GM12878 (cell line): ENCODE measurements around the gene NEK10. TPM values are rescaled to one million over a fixed set of nuclear protein-coding genes. Genes with fewer than 3 reads are reported as not detected.

Source experiments
- ATAC-seq: fragments of 200-7000 bp; cut with Tn5 transposase; 3 replicates; pipeline ENCODE4 v1.9.1; 2020; ENCODE audit warnings: mild to moderate bottlenecking, moderate library complexity
- BruUV-seq: library from RNA; stranded (reverse); fragments of 400-500 nt; replicated peaks from 2 replicates; lab custom pipeline; 2021; lab: Mats Ljungman, UMichigan
- CTCF ChIA-PET: fragments of 300-600 bp; sonication (Branson Sonifier 250); formaldehyde crosslinking; extraction: SDS; loops from one replicate; lab custom pipeline; 2021; ENCODE audit warnings: inconsistent platforms; lab: Yijun Ruan, JAX
- POLR2A ChIA-PET: fragments of 350-600 bp; formaldehyde crosslinking; extraction: SDS; loops from one replicate; lab custom pipeline; 2021; ENCODE audit warnings: inconsistent platforms; lab: Charles Lee
- RAD21 ChIA-PET: fragments of 300-600 bp; sonication (Branson Sonifier 250); formaldehyde crosslinking; loops from one replicate; lab custom pipeline; 2023; ENCODE audit warnings: antibody characterized with exemption; ENCODE audit not compliant: unreplicated experiment; lab: Charles Lee
- SMC1A ChIA-PET: fragments of 300-600 bp; sonication (Branson Sonifier 250); formaldehyde crosslinking; loops from one replicate; lab custom pipeline; 2023; ENCODE audit not compliant: unreplicated experiment, uncharacterized antibody; lab: Charles Lee
- DNase-seq: peaks from one replicate; pipeline ENCODE4 v3.0.0-alpha.2; 2011; ENCODE audit warnings: low read depth, low spot score
- FAIRE-seq: peaks from 3 replicates; lab custom pipeline; 2011; peaks lifted over from hg19 to GRCh38; lab: Jason Lieb, UNC
- H2AFZ ChIP-seq: 2 replicates; pipeline ENCODE4 v1.6.0; 2011; ENCODE audit warnings: low read depth, low read length, control low read depth; ENCODE audit not compliant: control insufficient read depth
- H3K27ac ChIP-seq: 2 replicates; pipeline ENCODE4 v1.5.1; 2011; ENCODE audit warnings: control low read depth; ENCODE audit not compliant: control insufficient read depth, insufficient read depth
- H3K27me3 ChIP-seq, 2 experiments: replicated peaks in 1 of 2; 2 replicates each; pipeline versions ENCODE4 v1.6.0 to v1.6.1; 2011; ENCODE audit warnings: low read length in 1 of 2; ENCODE audit not compliant: control insufficient read depth in 2 of 2, insufficient read depth in 2 of 2
- H3K36me3 ChIP-seq, 2 experiments: 2 replicates each; pipeline ENCODE4 v1.5.1; 2011; ENCODE audit warnings: low read length in 1 of 2; ENCODE audit not compliant: control insufficient read depth in 2 of 2, insufficient read depth in 2 of 2
- H3K4me1 ChIP-seq: 2 replicates; pipeline ENCODE4 v1.6.1; 2011; ENCODE audit warnings: mild to moderate bottlenecking, low read length, moderate library complexity, mixed read lengths; ENCODE audit not compliant: control insufficient read depth, insufficient read depth
- H3K4me2 ChIP-seq: 2 replicates; pipeline ENCODE4 v1.6.0; 2011; ENCODE audit warnings: control low read depth; ENCODE audit not compliant: control insufficient read depth, insufficient read depth
- H3K4me3 ChIP-seq: fragments of 200-600 bp; sonication (generic); 2 replicates; pipeline ENCODE4 v1.5.1; 2016
- H3K79me2 ChIP-seq: 2 replicates; pipeline ENCODE4 v1.6.0; 2011; ENCODE audit warnings: low read length; ENCODE audit not compliant: control insufficient read depth, insufficient read depth
- H3K9ac ChIP-seq: 2 replicates; pipeline ENCODE4 v1.8.0; 2011; ENCODE audit warnings: low read length, control low read depth, mixed read lengths; ENCODE audit not compliant: control insufficient read depth, insufficient read depth
- H3K9me3 ChIP-seq: replicated peaks from 3 replicates; pipeline ENCODE4 v1.5.1; 2011; ENCODE audit warnings: mild to moderate bottlenecking, low read length; ENCODE audit not compliant: control insufficient read depth, insufficient read depth
- H4K20me1 ChIP-seq: 2 replicates; pipeline ENCODE4 v1.6.0; 2011; ENCODE audit not compliant: control insufficient read depth, insufficient read depth
- ATF3 ChIP-seq: IDR thresholded peaks from 2 replicates; pipeline ENCODE4 v1.6.1; 2011; ENCODE audit warnings: low read depth, mild to moderate bottlenecking, low read length, moderate library complexity, borderline replicate concordance; ENCODE audit errors: extremely low read depth
- CBX5 ChIP-seq: sonication (generic); IDR thresholded peaks from 2 replicates; pipeline ENCODE4 v1.6.1; 2016; ENCODE audit warnings: low read depth, moderate library complexity, mild to moderate bottlenecking, inconsistent platforms
- CHD4 ChIP-seq: fragments of 200-600 bp; sonication (generic); IDR thresholded peaks from 2 replicates; pipeline ENCODE4 v1.6.1; 2016; ENCODE audit warnings: mild to moderate bottlenecking
- E2F8 ChIP-seq: fragments of 450-650 bp; IDR thresholded peaks from 2 replicates; pipeline ENCODE4 v1.6.1; 2018; ENCODE audit warnings: mild to moderate bottlenecking, low read depth, moderate library complexity; ENCODE audit not compliant: partially characterized antibody
- FOXM1 ChIP-seq: IDR thresholded peaks from 2 replicates; pipeline ENCODE4 v1.6.1; 2012; ENCODE audit warnings: low read depth, mild to moderate bottlenecking, inconsistent platforms, low read length, moderate library complexity
- GABPA ChIP-seq: IDR thresholded peaks from 2 replicates; pipeline ENCODE4 v1.6.1; 2014; ENCODE audit warnings: antibody characterized with exemption, low read depth, mild to moderate bottlenecking, inconsistent platforms
- HDAC2 ChIP-seq: fragments of 200-600 bp; sonication (generic); IDR thresholded peaks from 2 replicates; pipeline ENCODE4 v1.6.1; 2017
- MEF2A ChIP-seq: IDR thresholded peaks from 2 replicates; pipeline ENCODE4 v1.6.1; 2011; ENCODE audit warnings: low read depth, mild to moderate bottlenecking, low read length, moderate library complexity; ENCODE audit not compliant: insufficient read depth
- NFXL1 ChIP-seq: fragments of 450-650 bp; IDR thresholded peaks from 2 replicates; pipeline ENCODE4 v1.6.1; 2017; ENCODE audit warnings: antibody characterized with exemption, mild to moderate bottlenecking, borderline replicate concordance
- NFYB ChIP-seq: IDR thresholded peaks from 2 replicates; pipeline ENCODE4 v1.6.1; 2011; ENCODE audit warnings: low read depth, mild to moderate bottlenecking, low read length, improper control_type of control experiment, moderate library complexity; ENCODE audit not compliant: insufficient read depth
- RB1 ChIP-seq: fragments of 450-650 bp; formaldehyde crosslinking; IDR thresholded peaks from 2 replicates; pipeline ENCODE4 v1.6.1; 2017; ENCODE audit warnings: mild to moderate bottlenecking, borderline replicate concordance
- SIX5 ChIP-seq: IDR thresholded peaks from 2 replicates; pipeline ENCODE4 v1.6.1; 2011; ENCODE audit warnings: mild to moderate bottlenecking, low read depth, low read length, moderate library complexity; ENCODE audit not compliant: severe bottlenecking
- SMAD5 ChIP-seq: IDR thresholded peaks from 2 replicates; pipeline ENCODE4 v1.6.1; 2016; ENCODE audit warnings: antibody characterized with exemption, low read depth
- SMARCA5 ChIP-seq: fragments of 450-650 bp; IDR thresholded peaks from 2 replicates; pipeline ENCODE4 v1.6.1; 2017; ENCODE audit warnings: mild to moderate bottlenecking
- TARDBP ChIP-seq: IDR thresholded peaks from 2 replicates; pipeline ENCODE4 v1.6.1; 2016; ENCODE audit warnings: borderline replicate concordance
- YY1 ChIP-seq: IDR thresholded peaks from 2 replicates; pipeline ENCODE4 v1.6.1; 2011; ENCODE audit warnings: low read depth, mild to moderate bottlenecking, low read length
- WGBS: methylation state at CpG from one replicate; pipeline ENCODE4 v1.1.6; 2016; ENCODE audit warnings: low lambda C conversion rate; ENCODE audit not compliant: insufficient replicate concordance, insufficient coverage; ENCODE audit errors: missing lambda C conversion rate; 5-methylcytosine and 5-hydroxymethylcytosine counted together
- in situ Hi-C: fragments of 300-500 bp; cut with MboI; formaldehyde crosslinking; loops from 9 replicates; pipeline ENCODE4 v1.14.3; 2018; ENCODE audit warnings: mixed read lengths
- intact Hi-C: fragments of 100-400 bp; cut with micrococcal nuclease; formaldehyde crosslinking; loops from one replicate; pipeline ENCODE4 v1.14.2; 2022; ENCODE audit not compliant: unreplicated experiment
- polyA plus RNA-seq, 11 experiments: library from polyadenylated mRNA; depleted of rRNA in 4 of 11; unstranded in 6 of 11; stranded (reverse) in 5 of 11; fragments of >200 nt; fragmentation: Nextera tagmentation in 4 of 11; fragmentation: Illumina TruSeq in 1 of 11; extraction: Ambion mirVana in 4 of 11; extraction: Trizol in 1 of 11; gene quantifications; 1 replicate in 1 of 11; 2 replicates in 10 of 11; pipeline versions ENCODE4 v1.2.1 to v1.2.3, GENCODE V29; 2011 to 2016; ENCODE audit warnings: inconsistent platforms in 2 of 11, missing spikeins in 2 of 11, low read depth in 1 of 11
- total RNA-seq, 4 experiments: library from RNA; depleted of rRNA in 3 of 4; stranded (reverse); fragments of >200 nt in 3 of 4; fragmentation: Illumina TruSeq in 1 of 4; extraction: Trizol in 1 of 4; gene quantifications; 2 replicates each; pipeline versions ENCODE4 v1.2.1 to v1.2.3, GENCODE V29; 2013 to 2021
- TF ChIP-seq, protein P1 (sequence below): IDR thresholded peaks from 2 replicates; pipeline ENCODE4 v1.6.1; 2012; ENCODE audit warnings: low read length, inconsistent platforms
- TF ChIP-seq, protein P2 (sequence below): IDR thresholded peaks from 2 replicates; pipeline ENCODE4 v1.6.1; 2011; ENCODE audit warnings: low read depth, low read length, improper control_type of control experiment, borderline replicate concordance
- TF ChIP-seq, protein P3 (sequence below), 3 experiments: IDR thresholded peaks in 2 of 3; conservative IDR thresholded peaks in 1 of 3; 2 replicates each; pipeline ENCODE4 v1.5.1; 2011; ENCODE audit warnings: low read depth in 3 of 3, low read length in 3 of 3, mild to moderate bottlenecking in 3 of 3, control low read depth in 2 of 3, moderate library complexity in 2 of 3, inconsistent platforms in 1 of 3, mixed read lengths in 1 of 3; ENCODE audit not compliant: control insufficient read depth in 2 of 3, insufficient read depth in 1 of 3; ENCODE audit errors: extremely low read depth in 1 of 3

The NEK10 gene
- total and polyA plus RNA-seq, 10 of the 15 experiments (the other 5 are each of a cell fraction or from before 2014, with no cell fraction given) = 0.06 to 0.40 (median 0.16) TPM; not detected in 2

DNA sequence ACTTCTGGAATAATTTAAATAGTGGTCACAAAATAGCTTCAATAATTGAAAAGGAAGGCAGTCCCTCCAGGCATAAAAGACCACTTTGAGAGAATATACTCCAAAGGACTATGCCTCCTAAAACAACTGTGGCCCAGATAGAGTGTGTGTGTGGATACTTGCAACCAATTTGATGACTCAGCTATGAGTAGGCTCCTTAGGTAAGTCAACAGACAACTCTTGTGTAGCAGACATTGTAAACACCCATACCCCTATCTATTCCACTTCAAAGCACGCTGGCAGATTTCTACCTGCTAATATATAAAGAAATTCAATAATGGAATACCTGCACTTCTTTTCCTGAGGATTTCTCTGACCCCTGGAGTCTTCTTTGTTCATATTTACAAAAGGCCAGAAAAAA is 254.5 kb downstream of the NEK10 start:
- no peak overlapping the region for H2AFZ ChIP-seq
- H3K4me3 ChIP-seq = no peak overlapping the region
- in situ Hi-C loops = no loop called here
- ChIA-PET POLR2A (no interaction called here), RAD21 (no interaction called here), SMC1A (no interaction called here), CTCF (interaction anchor here (0.9 kb wide), 1 partner anchor 20 kb away, joined by 3 read pairs; no protein-coding TSS in a partner anchor)
- no peaks in the 10 kb centered on the region for H3K36me3 ChIP-seq
- H3K9me3 ChIP-seq = no peaks in the 10 kb centered on the region
- H3K9ac ChIP-seq = no peak overlapping the region
- TF ChIP-seq GABPA = no peak
- no peak for TF ChIP-seq CBX5
- TF ChIP-seq E2F8 = no peak
- TF ChIP-seq MEF2A = no peak
- TF ChIP-seq CHD4 = no peak
- no peak for TF ChIP-seq SMARCA5
- TF ChIP-seq ATF3 = no peak
- no peak for TF ChIP-seq SMAD5
- TF ChIP-seq, protein P1, sequence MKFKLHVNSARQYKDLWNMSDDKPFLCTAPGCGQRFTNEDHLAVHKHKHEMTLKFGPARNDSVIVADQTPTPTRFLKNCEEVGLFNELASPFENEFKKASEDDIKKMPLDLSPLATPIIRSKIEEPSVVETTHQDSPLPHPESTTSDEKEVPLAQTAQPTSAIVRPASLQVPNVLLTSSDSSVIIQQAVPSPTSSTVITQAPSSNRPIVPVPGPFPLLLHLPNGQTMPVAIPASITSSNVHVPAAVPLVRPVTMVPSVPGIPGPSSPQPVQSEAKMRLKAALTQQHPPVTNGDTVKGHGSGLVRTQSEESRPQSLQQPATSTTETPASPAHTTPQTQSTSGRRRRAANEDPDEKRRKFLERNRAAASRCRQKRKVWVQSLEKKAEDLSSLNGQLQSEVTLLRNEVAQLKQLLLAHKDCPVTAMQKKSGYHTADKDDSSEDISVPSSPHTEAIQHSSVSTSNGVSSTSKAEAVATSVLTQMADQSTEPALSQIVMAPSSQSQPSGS = no peak
- no peak for TF ChIP-seq TARDBP
- TF ChIP-seq FOXM1 = no peak
- TF ChIP-seq RB1 = no peak
- no peak for TF ChIP-seq NFXL1
- no peak for TF ChIP-seq SIX5
- no peak for TF ChIP-seq NFYB
- TF ChIP-seq YY1 = no peak
- no peak for TF ChIP-seq HDAC2
- TF ChIP-seq, protein P2, sequence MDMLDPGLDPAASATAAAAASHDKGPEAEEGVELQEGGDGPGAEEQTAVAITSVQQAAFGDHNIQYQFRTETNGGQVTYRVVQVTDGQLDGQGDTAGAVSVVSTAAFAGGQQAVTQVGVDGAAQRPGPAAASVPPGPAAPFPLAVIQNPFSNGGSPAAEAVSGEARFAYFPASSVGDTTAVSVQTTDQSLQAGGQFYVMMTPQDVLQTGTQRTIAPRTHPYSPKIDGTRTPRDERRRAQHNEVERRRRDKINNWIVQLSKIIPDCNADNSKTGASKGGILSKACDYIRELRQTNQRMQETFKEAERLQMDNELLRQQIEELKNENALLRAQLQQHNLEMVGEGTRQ = no peak
- TF ChIP-seq, protein P3, sequence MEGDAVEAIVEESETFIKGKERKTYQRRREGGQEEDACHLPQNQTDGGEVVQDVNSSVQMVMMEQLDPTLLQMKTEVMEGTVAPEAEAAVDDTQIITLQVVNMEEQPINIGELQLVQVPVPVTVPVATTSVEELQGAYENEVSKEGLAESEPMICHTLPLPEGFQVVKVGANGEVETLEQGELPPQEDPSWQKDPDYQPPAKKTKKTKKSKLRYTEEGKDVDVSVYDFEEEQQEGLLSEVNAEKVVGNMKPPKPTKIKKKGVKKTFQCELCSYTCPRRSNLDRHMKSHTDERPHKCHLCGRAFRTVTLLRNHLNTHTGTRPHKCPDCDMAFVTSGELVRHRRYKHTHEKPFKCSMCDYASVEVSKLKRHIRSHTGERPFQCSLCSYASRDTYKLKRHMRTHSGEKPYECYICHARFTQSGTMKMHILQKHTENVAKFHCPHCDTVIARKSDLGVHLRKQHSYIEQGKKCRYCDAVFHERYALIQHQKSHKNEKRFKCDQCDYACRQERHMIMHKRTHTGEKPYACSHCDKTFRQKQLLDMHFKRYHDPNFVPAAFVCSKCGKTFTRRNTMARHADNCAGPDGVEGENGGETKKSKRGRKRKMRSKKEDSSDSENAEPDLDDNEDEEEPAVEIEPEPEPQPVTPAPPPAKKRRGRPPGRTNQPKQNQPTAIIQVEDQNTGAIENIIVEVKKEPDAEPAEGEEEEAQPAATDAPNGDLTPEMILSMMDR (IDR thresholded peaks at IDR 0.05 in 2 of 3, conservative IDR thresholded peaks at IDR 0.05 in 1 of 3; ENCODE audit: control insufficient read depth in 2 of 3, extremely low read depth in 1 of 3, insufficient read depth in 1 of 3, low read depth in 3 of 3, low read length in 3 of 3) = no peak
- ATAC-seq (no peak), DNase-seq (no peak), FAIRE-seq (no peak)
- no peaks in the 10 kb centered on the region for H4K20me1 ChIP-seq
- no peaks in the 10 kb centered on the region for H3K27me3 ChIP-seq
- 0% methylated on average over 1 of the region's 1 CpG for WGBS
- intact Hi-C loops = no loop called here
- H3K79me2 ChIP-seq = no peaks in the 10 kb centered on the region
- H3K27ac ChIP-seq = no peak overlapping the region
- BruUV-seq = no TSS peak
- H3K4me2 ChIP-seq = no peak overlapping the region
- H3K4me1 ChIP-seq = no peaks in the 10 kb centered on the region
